Effector memory CD8-positive, alpha-beta T cell (primary cell): ENCODE data around the gene EHHADH.

ENCODE experiments used
- ATAC-seq: fragments of 150-1000 bp; cut with Tn5 transposase; replicated peaks from 2 replicates; pipeline ENCODE4 v1.10.0; 2021; ENCODE audit warnings: mild to moderate bottlenecking, moderate library complexity
- DNase-seq, 3 experiments: peaks; one replicate each; pipeline ENCODE4 v3.0.0; 2021
- H3K27ac Mint-ChIP-seq, 2 donors: one replicate each; pipeline ENCODE4 v1.8.0; 2022; ENCODE audit warnings: mild to moderate bottlenecking in 2 of 2, mixed read lengths in 2 of 2, moderate library complexity in 2 of 2
- H3K27me3 Mint-ChIP-seq, 2 donors: one replicate each; pipeline ENCODE4 v1.8.0; 2022; ENCODE audit warnings: mixed read lengths in 2 of 2
- H3K36me3 Mint-ChIP-seq: one replicate; pipeline ENCODE4 v1.8.0; 2022; ENCODE audit warnings: mild to moderate bottlenecking, moderate library complexity, mixed read lengths; ENCODE audit not compliant: insufficient read depth
- H3K4me1 Mint-ChIP-seq, 2 donors: one replicate each; pipeline ENCODE4 v1.8.0; 2022; ENCODE audit warnings: low read depth in 2 of 2, mixed read lengths in 2 of 2
- H3K4me3 Mint-ChIP-seq, 2 donors: one replicate each; pipeline ENCODE4 v1.8.0; 2022; ENCODE audit warnings: mild to moderate bottlenecking in 2 of 2, mixed read lengths in 2 of 2, moderate library complexity in 2 of 2
- H3K9me3 Mint-ChIP-seq, 2 donors: one replicate each; pipeline ENCODE4 v1.8.0; 2022; ENCODE audit warnings: mixed read lengths in 2 of 2

Gene EHHADH

DNA sequence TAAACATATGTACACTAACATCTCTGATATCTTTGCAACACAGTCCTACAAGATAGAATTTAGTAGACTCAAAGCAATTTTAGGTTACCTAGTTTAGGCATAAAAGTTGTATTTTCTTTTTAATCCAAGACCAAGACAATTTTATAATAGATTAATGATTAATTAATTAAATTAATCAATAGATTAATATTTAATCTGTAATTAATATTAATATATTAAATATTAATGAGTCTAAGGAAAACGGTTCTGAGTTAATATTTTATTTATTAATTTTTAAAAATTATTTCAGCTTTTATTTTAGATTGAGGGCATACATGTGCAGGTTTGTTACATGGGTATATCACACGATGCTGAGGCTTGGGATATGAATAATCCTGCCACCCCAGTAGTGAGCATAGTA is 49.0 kb downstream of the EHHADH start:
- no peak overlapping the region for H3K27ac Mint-ChIP-seq
- H3K4me1 Mint-ChIP-seq: peaks cover 7 to 15% of the 10 kb centered on the region in 2 donors
- ATAC-seq (no peak), DNase-seq (no peak)
- no peaks in the 10 kb centered on the region for H3K9me3 Mint-ChIP-seq
- H3K27me3 Mint-ChIP-seq: no peaks in the 10 kb centered on the region
- no peak overlapping the region for H3K4me3 Mint-ChIP-seq
- no peaks in the 10 kb centered on the region for H3K36me3 Mint-ChIP-seq

DNA sequence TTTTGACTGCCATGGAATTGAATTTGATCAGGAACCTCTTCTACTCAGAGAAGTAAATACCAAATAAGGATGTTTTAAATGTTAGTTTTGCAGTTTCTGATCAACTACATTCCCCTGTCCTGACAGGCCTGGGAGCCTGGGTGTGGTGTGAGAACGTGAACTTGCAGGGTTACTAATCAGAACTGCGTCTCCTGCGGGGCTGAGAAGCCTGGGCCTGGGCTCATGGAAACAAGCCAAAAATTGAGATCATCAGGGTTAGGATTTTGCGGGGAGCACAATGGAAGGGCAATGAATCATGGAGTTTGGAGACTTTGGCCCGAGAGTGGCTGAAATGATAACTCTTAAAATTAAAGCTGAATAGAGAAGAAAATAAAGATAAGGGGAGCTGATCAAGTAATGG is 53.2 kb downstream of the EHHADH start:
- Mint-ChIP-seq H3K36me3 (no peaks in the 10 kb centered on the region), H3K9me3 (no peaks in the 10 kb centered on the region), H3K27ac (no peak overlapping the region), H3K4me1 (no peaks in the 10 kb centered on the region), H3K27me3 (no peaks in the 10 kb centered on the region), H3K4me3 (no peak overlapping the region)
- ATAC-seq (no peak), DNase-seq (no peak)

- no peak overlapping the region for H3K4me3 Mint-ChIP-seq
- H3K36me3 Mint-ChIP-seq: no peaks in the 10 kb centered on the region
These were observed 54.2 kb downstream of the EHHADH start for GRCh38 chr3:185199671-185200070.

GRCh38 chr3:185199206-185199605 is 54.6 kb downstream of the EHHADH start:
- Mint-ChIP-seq H3K4me1 (no peaks in the 10 kb centered on the region), H3K27me3 (no peaks in the 10 kb centered on the region), H3K27ac (no peak overlapping the region), H3K36me3 (no peaks in the 10 kb centered on the region), H3K9me3 (no peaks in the 10 kb centered on the region), H3K4me3 (no peak overlapping the region)
- DNase-seq: no peak
- no peak for ATAC-seq

More at GRCh38 chr3:185199671-185200070, 54.2 kb downstream of the EHHADH start:
- Mint-ChIP-seq H3K9me3 (no peaks in the 10 kb centered on the region), H3K27ac (no peak overlapping the region), H3K27me3 (no peaks in the 10 kb centered on the region), H3K4me1 (no peaks in the 10 kb centered on the region)
- ATAC-seq (no peak), DNase-seq (no peak)

- DNase-seq (no peak), ATAC-seq (no peak)
- no peaks in the 10 kb centered on the region for H3K27me3 Mint-ChIP-seq
- no peaks in the 10 kb centered on the region for H3K4me1 Mint-ChIP-seq
- H3K9me3 Mint-ChIP-seq: no peaks in the 10 kb centered on the region
- H3K36me3 Mint-ChIP-seq: no peaks in the 10 kb centered on the region
- no peak overlapping the region for H3K27ac Mint-ChIP-seq
- H3K4me3 Mint-ChIP-seq: no peak overlapping the region
These were observed 56.8 kb downstream of the EHHADH start for GRCh38 chr3:185197068-185197467.

GRCh38 chr3:185195652-185196051 is 58.2 kb downstream of the EHHADH start:
- DNase-seq (no peak), ATAC-seq (no peak)
- Mint-ChIP-seq H3K9me3 (no peaks in the 10 kb centered on the region), H3K27me3 (no peaks in the 10 kb centered on the region), H3K36me3 (no peaks in the 10 kb centered on the region), H3K4me3 (no peak overlapping the region), H3K4me1 (no peaks in the 10 kb centered on the region), H3K27ac (no peak overlapping the region)

GRCh38 chr3:185188816-185189215 is 65.0 kb downstream of the EHHADH start:
- no peak overlapping the region for H3K27ac Mint-ChIP-seq
- H3K36me3 Mint-ChIP-seq: no peaks in the 10 kb centered on the region
- no peak for ATAC-seq
- no peak overlapping the region for H3K4me3 Mint-ChIP-seq
- H3K9me3 Mint-ChIP-seq: no peaks in the 10 kb centered on the region
- H3K4me1 Mint-ChIP-seq: peaks cover 0 to 2% of the 10 kb centered on the region in 2 donors
- peaks cover 6 to 10% of the 10 kb centered on the region in 2 donors for H3K27me3 Mint-ChIP-seq
- DNase-seq: no peak

GRCh38 chr3:185187391-185187790 is 66.5 kb downstream of the EHHADH start:
- H3K36me3 Mint-ChIP-seq: no peaks in the 10 kb centered on the region
- H3K9me3 Mint-ChIP-seq: no peaks in the 10 kb centered on the region
- H3K27me3 Mint-ChIP-seq: peaks cover 6 to 10% of the 10 kb centered on the region in 2 donors
- H3K4me3 Mint-ChIP-seq: no peak overlapping the region
- H3K27ac Mint-ChIP-seq: no peak overlapping the region
- H3K4me1 Mint-ChIP-seq: peaks cover 0 to 2% of the 10 kb centered on the region in 2 donors
- DNase-seq (no peak), ATAC-seq (no peak)

DNA sequence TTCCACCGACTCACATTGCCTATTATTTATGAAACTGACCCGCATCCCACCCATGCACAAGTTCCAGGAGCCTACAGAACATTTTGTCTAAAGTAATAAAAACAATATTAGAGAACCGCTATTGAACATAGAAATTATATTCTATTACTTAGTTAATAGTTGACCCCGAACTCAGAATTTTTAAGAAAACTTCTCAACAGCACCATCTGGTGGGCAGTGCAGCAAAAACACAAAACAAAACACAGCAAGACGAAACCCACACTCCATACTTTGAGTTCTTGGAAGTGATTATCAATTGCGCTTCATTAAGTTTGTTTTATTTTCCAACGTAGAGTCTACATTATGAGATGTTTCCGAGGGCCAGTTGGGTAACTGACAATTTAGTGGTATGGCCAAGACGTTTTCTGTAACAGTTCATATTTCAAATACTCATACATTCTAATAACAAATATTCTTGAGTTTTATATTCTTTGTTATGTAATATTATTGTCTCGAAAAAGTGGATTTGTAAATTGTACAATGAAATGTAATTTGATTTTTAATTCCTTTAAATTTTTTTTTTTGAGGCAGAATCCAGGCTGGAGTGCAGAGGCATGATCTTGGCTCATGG is 77.0 kb downstream of the EHHADH start:
- no peak for ATAC-seq
- Mint-ChIP-seq H3K27ac (no peak overlapping the region), H3K9me3 (no peaks in the 10 kb centered on the region), H3K4me3 (no peak overlapping the region), H3K4me1 (peaks cover 0 to 3% of the 10 kb centered on the region in 2 donors), H3K36me3 (no peaks in the 10 kb centered on the region), H3K27me3 (peaks cover 6 to 17% of the 10 kb centered on the region in 2 donors)
- DNase-seq: peak in 1 of 3 experiments; percentile 19

DNA sequence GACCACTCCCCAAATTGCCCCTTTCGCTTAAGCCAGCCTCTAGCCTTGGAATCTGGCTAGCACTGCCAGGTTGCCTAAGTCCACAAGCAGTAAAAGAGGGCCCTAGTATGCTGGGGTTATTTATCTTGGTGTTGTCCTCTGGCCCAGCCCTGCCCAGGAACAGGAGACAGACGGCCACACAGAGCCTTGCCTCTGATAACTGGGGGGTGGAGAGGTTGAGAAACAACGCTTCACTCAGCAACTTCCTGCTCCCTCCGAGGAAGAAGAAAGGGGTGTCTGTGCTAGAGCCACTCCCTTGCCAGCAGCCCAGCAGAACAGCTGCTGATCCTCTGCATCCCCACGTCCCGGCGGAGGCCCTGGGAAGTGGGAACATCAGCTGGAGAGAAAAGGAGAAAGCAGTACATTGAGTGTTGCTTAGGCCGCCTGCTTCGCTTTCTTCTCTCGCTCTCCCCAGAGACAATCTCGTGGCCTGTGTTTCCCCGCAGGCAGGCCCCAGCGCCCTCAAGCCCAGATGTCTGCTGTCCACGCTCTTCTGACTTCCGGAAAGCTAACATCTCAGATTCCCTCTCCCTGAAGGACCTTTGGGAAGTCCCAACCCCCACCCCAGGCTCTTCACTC is 78.4 kb downstream of the EHHADH start:
- H3K27me3 Mint-ChIP-seq: peaks cover 6 to 23% of the 10 kb centered on the region in 2 donors
- ATAC-seq (no peak), DNase-seq (no peak)
- no peak overlapping the region for H3K27ac Mint-ChIP-seq
- peaks cover 0 to 3% of the 10 kb centered on the region in 2 donors for H3K4me1 Mint-ChIP-seq
- no peaks in the 10 kb centered on the region for H3K9me3 Mint-ChIP-seq
- no peak overlapping the region for H3K4me3 Mint-ChIP-seq
- no peaks in the 10 kb centered on the region for H3K36me3 Mint-ChIP-seq

- Mint-ChIP-seq H3K9me3 (no peaks in the 10 kb centered on the region), H3K27me3 (peaks cover 16 to 35% of the 10 kb centered on the region in 2 donors), H3K4me3 (no peak overlapping the region), H3K36me3 (no peaks in the 10 kb centered on the region), H3K27ac (no peak overlapping the region), H3K4me1 (peaks cover 0 to 3% of the 10 kb centered on the region in 2 donors)
- no peak for DNase-seq
- no peak for ATAC-seq
These were observed 81.5 kb downstream of the EHHADH start for GRCh38 chr3:185172086-185173049.

DNA sequence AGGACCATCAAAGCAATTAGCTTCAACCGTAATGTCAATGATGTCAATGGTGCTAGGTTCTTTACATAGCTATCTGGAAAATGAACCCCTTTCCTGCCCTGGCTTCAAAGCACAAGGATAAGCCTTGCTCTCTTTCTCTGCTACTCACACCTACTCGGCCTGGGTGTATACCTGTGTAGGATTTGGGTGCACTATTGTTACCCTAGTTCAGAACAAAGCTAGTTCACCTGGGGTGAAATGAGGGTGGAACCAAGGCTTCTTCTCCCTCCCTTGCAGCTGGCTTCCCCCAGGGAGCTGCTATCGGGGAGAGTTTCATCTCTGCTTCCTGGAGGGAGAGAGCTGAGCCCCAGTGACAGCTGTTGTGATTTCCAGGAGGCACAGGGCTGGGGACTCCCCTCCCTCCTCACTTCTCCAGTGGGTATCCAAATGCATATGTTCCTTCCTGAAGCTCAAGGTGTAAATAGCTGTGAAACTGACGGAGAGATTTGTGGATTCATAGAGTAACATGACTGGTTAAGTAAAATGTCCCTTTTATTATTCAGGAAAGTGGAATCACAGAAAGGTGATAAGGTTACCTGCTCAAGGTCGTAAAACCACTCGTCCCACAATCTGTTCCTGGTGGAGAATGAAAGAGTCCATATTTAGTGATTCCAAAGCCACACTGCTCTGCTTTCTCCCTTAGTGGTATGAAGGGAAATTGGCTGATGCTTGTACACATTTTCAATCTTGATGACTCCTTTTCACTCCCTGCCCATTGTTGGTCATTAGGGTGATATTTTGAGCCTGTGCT is 89.2 kb downstream of the EHHADH start:
- H3K27me3 Mint-ChIP-seq: peaks cover 38 to 70% of the 10 kb centered on the region in 2 donors

GRCh38 chr3:185162634-185163033 is 91.2 kb downstream of the EHHADH start:
- no peak overlapping the region for H3K27ac Mint-ChIP-seq
- no peak for DNase-seq
- H3K27me3 Mint-ChIP-seq: peaks cover 37 to 73% of the 10 kb centered on the region in 2 donors
- no peaks in the 10 kb centered on the region for H3K36me3 Mint-ChIP-seq
- H3K4me1 Mint-ChIP-seq: no peaks in the 10 kb centered on the region
- no peak overlapping the region for H3K4me3 Mint-ChIP-seq
- no peaks in the 10 kb centered on the region for H3K9me3 Mint-ChIP-seq
- no peak for ATAC-seq

More for the DNA sequence above, 89.2 kb downstream of the EHHADH start:
- no peak for DNase-seq
- Mint-ChIP-seq H3K27ac (no peak overlapping the region), H3K36me3 (no peaks in the 10 kb centered on the region), H3K4me1 (no peaks in the 10 kb centered on the region), H3K9me3 (no peaks in the 10 kb centered on the region), H3K4me3 (no peak overlapping the region)
- ATAC-seq: no peak
